Gastroesophageal sphincter (tissue), 3 donors: Measurements from ENCODE around the gene RC3H2.

Experiments
- CTCF ChIP-seq, 4 experiments: fragments of 200-600 bp in 2 of 4; fragments of 450-650 bp in 2 of 4; sonication (generic) in 1 of 4; IDR thresholded peaks; one replicate each; pipeline ENCODE4 v1.5.1; 2017 to 2019; ENCODE audit warnings: antibody characterized with exemption in 4 of 4, mild to moderate bottlenecking in 2 of 4, moderate library complexity in 2 of 4
- EP300 ChIP-seq: sonication (generic); formaldehyde crosslinking; IDR thresholded peaks from one replicate; pipeline ENCODE4 v1.6.1; 2017; ENCODE audit warnings: antibody characterized with exemption, mild to moderate bottlenecking
- POLR2A ChIP-seq, 2 donors: fragments of 450-650 bp; IDR thresholded peaks; one replicate each; pipeline ENCODE4 v1.6.1; 2017; ENCODE audit warnings: antibody characterized with exemption in 2 of 2, mild to moderate bottlenecking in 2 of 2, moderate library complexity in 1 of 2
- POLR2AphosphoS5 ChIP-seq: sonication (generic); formaldehyde crosslinking; IDR thresholded peaks from one replicate; pipeline ENCODE4 v1.6.1; 2017; ENCODE audit warnings: antibody characterized with exemption

GRCh38 chr9:122904823-122905710 is at the start of gene RC3H2:
- peak; percentile 95 for TF ChIP-seq POLR2A (IDR thresholded peaks at IDR 0.05)
- TF ChIP-seq EP300, result no peak
- peak; percentile 97 for TF ChIP-seq POLR2AphosphoS5
- peak in 2 of 4 experiments; percentile 8 to 30 for TF ChIP-seq CTCF (IDR thresholded peaks at IDR 0.05)
